Astrocyte of the hippocampus (primary cell): ENCODE measurements around the gene MYO1H.
A peak's percentile ranks its signal among the peaks of the same experiment; 100 is the strongest.
"Not testable (repeated sequence)": the region's sequence is repeated elsewhere in the genome, so short reads cannot be mapped to it uniquely, and the experiment has no call there.

Experiments used
- DNase-seq: peaks from one replicate; pipeline ENCODE4 v3.0.0; 2011; ENCODE audit warnings: low read depth, low spot score

The MYO1H gene

GRCh38 chr12:109343677-109344076 lies 4.0 kb upstream of the MYO1H start:
- no peak for DNase-seq

- DNase-seq = no peak
Observed at GRCh38 chr12:109345428-109345827, 2.3 kb upstream of the MYO1H start.

- no peak for DNase-seq
Observed at GRCh38 chr12:109346920-109347319, 780 bp upstream of the MYO1H start.

GRCh38 chr12:109352184-109352583 lies 4.5 kb downstream of the MYO1H start:
- no peak for DNase-seq

- no peak for DNase-seq
Observed at GRCh38 chr12:109356577-109356976, 8.9 kb downstream of the MYO1H start.

- DNase-seq = no peak
Observed at GRCh38 chr12:109357032-109357431, 9.3 kb downstream of the MYO1H start.

- no peak for DNase-seq
Observed at GRCh38 chr12:109358154-109358869, 10.6 kb downstream of the MYO1H start.

- no peak for DNase-seq
Observed at GRCh38 chr12:109359131-109359690, 11.5 kb downstream of the MYO1H start.

GRCh38 chr12:109369831-109370230 lies 22.1 kb downstream of the MYO1H start:
- DNase-seq = no peak

- no peak for DNase-seq
Observed at GRCh38 chr12:109377139-109377685, 29.5 kb downstream of the MYO1H start.

GRCh38 chr12:109378569-109378968 lies 30.9 kb downstream of the MYO1H start:
- no peak for DNase-seq

- no peak for DNase-seq
Observed at GRCh38 chr12:109382031-109382430, 34.3 kb downstream of the MYO1H start.

GRCh38 chr12:109383240-109383639 lies 35.5 kb downstream of the MYO1H start:
- DNase-seq = no peak

- peak; percentile 61 for DNase-seq
Observed at GRCh38 chr12:109385339-109386058, 37.8 kb downstream of the MYO1H start.

GRCh38 chr12:109386059-109386433 lies 38.3 kb downstream of the MYO1H start:
- no peak for DNase-seq

- peak; percentile 29 for DNase-seq
Observed at GRCh38 chr12:109387425-109388166, 39.9 kb downstream of the MYO1H start.

- no peak for DNase-seq
Observed at GRCh38 chr12:109388167-109388563, 40.5 kb downstream of the MYO1H start.

- no peak for DNase-seq
Observed at GRCh38 chr12:109389146-109389545, 41.4 kb downstream of the MYO1H start.

- peak; percentile 75 for DNase-seq
Observed at GRCh38 chr12:109393437-109394345, 46.0 kb downstream of the MYO1H start.

GRCh38 chr12:109394891-109395290 lies 47.2 kb downstream of the MYO1H start:
- DNase-seq = no peak

GRCh38 chr12:109404841-109405240 lies 57.1 kb downstream of the MYO1H start:
- DNase-seq = not testable (repeated sequence)
